DMS153 treated with DMSO at 0.1 percent for 48 hours (cell line): ENCODE measurements around the gene TSPAN4.

Experiments
- DNase-seq: peaks from one replicate; lab custom pipeline; 2025; ENCODE audit not compliant: unreplicated experiment; lab: John Stamatoyannopoulos, UW

The TSPAN4 gene

DNA sequence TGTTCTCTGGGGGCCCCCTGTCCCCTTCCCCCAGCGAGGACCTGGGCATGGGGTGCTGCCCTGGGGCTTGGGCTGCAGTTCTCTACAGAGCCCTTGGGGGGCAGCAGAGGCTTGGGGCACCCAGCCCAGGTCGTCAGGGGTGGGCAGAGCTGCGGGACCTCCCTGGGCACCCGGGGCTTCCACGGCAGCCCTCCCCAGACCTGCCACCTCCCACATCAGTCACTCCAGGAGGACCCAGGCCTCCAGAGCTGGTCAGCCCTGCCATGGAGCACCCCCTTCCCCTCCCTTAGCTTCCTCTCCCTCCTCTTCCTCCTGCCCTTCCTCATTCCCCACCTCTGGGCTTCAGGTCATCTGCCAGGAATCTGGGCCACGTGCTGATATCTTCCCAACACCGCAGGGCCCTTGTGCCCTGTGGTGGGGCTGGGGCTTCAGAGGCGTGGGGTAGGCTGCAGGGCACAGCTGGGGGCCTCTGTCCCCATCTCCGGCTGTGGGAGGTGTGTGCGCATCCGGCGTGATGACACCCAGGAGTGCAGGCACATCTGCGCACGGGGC, 5.8 kb downstream of the TSPAN4 start:
- DNase-seq: no peak

DNA sequence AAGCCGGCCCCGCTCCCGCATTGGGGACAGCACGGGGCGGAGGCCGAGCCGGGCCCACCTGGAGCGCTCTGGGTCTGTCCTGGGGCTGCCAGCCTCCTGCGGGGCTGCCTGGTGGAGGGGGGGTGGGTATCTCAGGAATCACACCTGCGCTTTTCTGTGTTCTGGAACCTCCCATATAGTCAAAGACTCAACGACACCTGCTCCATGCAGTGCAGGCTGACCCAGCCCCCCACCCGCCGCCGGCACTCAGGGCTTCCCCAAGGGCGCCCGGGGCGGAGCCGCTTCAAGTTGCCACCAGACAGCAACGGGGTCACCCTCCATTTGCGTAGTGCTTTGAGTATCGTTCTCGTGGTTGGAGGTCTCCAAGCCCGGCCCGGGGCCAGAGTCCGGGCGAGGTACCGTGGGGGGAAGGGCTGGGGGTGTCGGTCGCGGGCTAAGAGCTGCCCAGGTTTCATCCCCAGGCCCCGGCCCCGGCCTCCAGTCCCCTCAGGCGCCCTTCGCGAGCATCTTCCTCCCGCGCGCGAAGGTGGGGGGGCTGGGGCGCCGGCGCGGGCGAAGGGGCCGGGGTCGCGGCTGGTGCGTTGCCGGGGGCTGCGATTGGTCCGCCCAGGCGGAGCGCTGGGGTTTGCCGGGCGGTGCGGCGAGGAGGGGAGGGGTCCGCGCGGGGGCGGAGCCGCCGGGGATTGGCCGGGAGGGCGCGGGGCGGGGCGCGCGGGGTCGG, 6.6 kb downstream of the TSPAN4 start:
- no peak for DNase-seq

DNA sequence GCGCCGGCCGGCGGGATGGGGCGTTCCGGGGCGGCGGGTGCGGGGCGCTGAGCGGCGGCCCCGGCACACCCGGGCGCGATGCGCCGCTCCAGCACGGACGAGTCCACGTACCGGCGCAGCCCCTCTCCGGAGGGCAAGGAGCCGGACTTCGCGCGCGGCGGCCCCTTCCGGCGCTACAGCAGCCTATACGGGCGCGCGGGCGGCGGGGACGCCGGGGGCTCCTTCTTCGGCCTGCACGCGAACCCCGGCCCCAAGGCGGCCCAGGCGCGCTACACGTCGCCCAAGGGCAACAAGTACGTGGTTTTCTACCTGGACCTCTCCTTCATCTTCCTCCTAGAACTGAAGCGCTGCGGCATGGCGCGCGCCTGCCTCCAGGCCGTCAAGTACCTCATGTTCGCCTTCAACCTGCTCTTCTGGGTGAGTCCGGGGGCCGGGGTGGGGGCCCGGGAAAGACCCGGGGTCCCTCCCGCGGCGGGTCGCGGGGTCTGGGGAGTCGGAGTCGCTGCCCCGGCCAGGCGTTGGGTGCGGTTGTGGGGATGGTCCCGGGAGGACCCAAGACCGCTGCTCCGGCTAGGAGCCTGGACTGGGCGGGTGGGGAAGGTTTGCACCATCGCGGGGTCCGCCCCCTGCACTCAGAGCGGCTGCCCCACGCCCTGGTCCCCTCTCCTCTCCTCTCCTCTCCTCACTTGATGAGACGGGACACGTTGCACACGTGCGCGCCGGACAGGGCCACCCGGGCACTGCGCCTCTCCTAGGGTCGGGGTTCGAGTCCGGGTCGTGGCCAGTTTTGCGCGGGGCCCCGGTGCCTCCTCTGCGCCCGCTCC, 7.5 kb downstream of the TSPAN4 start:
- no peak for DNase-seq

DNA sequence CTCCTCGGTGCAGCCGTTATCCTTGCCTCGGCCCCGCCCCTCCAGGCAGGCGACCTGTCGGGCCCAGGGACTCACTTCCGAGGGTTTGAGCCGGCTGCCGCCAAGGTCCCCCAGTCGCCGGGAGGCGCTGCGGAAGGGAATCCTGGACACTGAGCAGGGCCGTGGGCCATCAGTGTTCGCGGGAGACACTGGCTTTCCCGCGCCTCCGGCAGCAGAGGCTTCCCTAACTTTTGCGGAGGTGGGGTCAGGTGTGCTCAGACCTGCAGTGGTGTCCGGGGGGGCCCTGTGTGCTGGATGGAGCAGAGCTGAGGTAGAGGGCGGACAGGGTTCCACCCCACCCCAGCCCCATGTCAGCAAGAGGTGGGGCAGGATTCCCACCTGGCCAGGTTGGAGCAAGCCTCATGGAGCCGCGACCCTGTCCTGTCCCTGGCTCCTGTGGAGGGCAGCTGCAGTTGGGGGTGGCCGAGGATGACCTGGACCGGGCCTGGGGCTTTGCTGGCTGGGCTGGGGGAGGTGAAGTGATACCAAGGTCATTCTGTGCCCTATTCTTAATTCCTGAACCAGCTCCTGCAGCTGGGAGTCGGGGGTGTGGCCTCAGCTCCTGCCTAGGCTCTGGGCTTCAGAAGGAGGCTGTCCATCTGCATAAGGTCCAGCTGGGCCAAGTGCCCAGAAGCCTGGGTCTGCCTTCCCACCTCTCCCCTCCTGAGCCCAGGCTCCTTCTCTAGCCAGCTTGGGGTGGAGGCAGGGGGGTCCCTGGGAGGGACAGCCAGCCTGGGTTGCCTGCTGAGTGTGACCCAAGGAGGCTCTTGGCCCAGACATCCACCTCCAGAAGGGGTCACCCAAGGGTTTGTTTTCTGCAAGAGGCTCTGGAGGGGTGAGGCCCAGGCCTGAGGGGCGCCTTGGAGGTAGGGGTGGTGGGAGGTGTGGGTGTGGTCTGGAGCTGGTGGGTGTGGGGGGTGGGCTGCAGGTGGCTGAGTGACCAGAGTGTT, 8.4 kb downstream of the TSPAN4 start:
- DNase-seq: no peak

DNA sequence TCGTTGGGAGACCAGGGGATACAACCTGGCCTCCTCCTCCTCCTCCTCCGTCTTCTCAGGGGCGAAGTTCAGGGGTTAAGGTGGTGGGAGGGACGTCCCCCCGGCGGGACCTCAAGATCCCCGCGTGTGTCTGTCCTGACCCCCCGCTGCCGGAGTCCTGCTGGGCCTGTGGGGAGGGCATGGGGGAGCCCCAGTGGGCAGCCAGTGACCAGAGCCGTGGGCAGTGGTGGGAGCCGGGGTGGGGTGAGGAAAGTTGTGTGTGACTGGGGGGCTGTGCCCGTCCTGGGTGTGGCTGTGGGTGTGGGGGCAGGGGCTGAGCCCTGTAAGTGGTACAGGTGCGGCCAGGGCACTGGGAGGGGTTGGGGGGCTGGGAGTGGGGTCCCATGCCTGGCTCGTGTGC, 10.1 kb downstream of the TSPAN4 start:
- DNase-seq: no peak

DNA sequence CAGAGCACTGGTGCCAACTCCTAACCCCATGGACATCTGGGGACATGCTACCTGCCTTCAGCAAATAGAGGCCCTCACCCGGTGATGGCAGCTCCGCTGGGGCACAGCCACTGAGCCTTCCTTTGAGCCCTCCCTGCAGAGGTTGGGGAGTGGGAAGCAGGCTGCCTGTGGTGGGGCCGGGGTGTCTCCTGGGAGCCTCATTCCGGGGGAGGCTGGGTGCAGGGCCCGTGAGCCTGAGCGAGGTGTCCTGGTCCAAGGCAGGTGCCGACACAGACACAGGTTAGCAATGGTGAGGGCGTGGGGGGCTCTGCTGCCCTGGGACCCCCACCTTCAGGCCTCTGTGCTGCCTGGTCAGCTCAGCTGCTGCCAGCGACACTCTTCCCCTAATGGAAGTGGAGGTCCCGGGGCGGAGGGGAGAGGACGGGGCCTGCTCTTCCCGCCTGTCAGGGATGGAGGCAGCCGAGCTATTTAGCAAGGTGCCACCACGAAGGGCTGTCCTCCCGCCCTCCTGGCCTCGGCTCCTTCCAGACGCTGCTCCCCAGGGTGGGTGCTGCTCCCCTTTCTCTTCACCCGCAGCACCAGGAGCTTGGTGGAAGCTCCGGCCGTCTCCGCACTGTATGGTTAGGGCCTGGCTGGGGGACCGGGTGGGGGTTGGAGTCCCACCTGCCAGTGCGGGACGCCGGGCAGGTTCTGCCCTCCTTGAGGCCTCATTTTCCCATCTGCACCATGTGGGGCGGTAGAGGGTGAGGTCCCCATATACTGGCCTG, 11.2 kb downstream of the TSPAN4 start:
- DNase-seq: no peak

DNA sequence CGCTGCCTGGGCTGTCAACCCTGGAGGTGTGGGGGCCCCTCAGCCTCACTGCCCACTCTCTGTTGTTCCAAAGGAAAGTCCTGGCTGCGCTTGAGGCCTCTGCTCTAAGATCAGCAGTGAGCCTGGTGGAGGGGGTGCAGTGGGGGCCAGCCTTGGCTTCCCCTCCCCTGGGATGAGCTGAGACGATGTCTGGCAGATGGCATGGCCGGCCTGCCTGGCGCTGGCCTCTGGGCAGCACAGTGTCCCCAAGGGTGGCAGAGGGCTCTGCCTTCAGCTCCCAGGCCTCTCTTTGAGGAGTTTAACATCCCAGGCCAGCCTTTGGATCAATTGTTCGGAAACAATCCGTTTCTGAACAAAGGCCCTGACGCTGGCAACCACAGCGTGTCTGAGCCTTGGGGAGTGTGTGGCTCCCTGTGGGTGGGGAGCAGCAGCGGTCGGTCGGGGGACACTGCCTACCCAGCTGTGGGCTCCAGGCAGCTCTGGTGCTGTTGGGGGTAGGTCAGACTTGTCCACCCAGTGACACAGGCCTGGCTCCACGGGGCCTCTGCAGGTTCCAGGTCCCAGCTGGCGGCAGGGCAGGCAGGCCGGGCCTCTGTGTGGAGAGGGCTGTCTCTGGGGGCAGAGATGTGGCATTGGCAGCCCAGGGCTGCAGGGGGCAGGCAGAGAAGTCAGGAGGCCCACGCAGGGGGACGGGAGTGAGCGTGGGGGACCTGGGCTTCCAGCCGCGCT, 12.1 kb downstream of the TSPAN4 start:
- no peak for DNase-seq

DNA sequence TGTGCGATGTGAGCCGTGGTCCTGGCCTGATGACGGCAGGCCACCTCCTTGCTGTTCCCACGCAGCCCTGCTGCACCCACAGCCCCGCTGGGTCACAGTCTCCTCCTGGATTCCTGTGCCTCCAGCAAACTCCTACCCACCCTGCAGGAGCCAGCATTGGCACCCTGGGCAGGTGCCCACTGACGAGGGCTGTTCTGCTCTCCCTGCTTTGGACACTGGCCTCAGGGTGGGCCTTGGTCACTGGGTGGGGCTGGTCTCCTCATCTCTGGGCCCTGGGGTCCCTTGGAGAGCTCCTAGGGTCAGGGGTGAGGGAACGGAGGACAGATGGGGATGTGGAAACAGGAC, 12.7 kb downstream of the TSPAN4 start:
- no peak for DNase-seq

DNA sequence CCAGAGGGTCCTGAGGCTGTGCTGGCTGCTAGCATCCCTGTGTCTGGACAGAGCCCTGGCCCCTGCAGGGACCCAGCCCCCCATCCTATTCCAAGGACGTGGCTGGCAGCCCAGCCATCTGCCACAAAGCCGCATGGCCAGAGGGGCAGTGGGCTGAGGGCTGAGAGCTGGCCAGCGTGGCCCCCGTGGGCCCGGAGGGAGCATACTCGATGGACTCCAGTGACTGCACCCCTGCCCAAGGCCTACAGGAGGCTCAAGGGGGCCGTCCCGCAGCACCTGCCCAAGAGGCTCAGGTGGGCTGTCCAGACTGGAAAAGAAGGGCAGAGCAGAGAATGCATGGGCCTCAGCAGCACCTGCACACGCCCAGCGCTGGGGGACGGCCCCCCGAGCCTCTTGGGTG, 13.1 kb downstream of the TSPAN4 start:
- DNase-seq: no peak

DNA sequence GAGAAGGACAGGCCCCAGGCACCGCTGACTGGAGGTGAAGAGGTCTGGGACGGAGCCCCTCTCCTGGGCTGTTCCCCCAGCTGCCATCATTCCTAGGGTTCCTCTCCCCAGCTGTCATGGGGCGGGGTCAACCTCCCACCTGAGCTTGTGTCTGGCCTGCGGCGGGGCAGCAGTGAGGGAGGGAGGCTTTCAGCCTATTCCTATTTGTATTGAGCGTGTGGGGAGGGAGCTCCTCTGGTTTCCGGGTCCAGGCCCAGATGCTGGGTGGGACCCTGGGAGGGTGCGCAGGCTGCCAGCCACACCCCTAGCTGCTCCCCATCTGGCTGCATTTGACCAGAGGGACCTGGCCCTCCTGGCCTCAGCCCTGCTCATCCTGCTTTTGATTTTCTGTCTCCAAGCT, 13.7 kb downstream of the TSPAN4 start:
- no peak for DNase-seq

DNA sequence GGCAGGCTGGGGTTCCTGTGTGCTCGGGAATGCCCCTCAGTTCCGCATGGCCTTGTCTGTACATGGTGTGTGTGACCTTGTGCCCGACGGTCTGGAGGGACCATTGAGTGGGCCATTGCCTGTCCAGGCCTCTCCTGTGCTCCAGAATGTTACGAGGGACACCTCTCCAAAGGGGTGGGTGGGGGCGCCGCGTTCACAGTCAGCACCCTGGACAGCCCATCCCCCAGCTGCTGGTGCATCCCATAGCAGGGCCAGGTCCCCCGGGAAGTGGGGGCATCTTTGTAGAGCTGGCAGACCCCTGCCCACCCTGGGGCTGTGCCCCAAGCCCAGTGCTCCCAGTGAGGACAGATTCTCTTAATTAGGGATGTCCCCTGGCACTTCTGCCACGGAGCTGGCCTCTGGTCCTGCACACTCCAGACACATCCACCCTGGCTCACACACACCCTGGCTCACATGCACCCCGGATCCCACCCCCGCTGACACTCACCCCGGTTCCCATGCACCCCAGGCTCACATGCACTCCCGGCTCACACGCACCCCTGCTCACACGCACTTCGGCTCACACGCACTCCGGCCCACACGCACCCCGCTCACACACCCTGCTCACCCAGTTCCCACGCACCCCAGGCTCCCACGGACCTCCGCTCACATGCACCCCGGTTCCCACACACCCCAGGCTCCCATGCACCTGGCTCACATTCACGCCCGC, 15.6 kb downstream of the TSPAN4 start:
- no peak for DNase-seq

DNA sequence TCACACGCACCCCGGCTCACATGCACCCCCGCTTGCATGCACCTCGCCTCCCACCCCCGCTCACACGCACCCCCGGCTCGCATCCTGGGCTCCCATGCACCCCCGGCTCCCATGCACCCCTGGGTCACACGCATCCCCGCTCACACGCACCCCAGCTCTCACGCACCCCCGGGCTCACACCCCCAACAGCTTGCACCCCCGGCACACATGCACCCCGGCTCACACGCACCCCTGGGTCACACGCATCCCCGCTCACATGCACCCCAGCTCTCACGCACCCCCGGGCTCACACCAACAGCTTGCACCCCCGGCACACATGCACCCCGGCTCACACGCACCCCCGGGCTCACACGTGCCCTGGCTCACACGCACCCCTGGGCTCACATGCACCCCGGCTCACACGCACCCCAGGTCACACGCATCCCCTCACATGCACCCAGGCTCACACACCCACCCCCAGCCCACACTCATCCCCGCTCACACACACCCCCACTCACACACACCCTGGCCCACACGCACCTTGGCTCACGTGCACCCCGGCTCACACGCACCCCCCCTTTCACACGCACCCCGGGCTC, 16.2 kb downstream of the TSPAN4 start:
- DNase-seq: no peak

DNA sequence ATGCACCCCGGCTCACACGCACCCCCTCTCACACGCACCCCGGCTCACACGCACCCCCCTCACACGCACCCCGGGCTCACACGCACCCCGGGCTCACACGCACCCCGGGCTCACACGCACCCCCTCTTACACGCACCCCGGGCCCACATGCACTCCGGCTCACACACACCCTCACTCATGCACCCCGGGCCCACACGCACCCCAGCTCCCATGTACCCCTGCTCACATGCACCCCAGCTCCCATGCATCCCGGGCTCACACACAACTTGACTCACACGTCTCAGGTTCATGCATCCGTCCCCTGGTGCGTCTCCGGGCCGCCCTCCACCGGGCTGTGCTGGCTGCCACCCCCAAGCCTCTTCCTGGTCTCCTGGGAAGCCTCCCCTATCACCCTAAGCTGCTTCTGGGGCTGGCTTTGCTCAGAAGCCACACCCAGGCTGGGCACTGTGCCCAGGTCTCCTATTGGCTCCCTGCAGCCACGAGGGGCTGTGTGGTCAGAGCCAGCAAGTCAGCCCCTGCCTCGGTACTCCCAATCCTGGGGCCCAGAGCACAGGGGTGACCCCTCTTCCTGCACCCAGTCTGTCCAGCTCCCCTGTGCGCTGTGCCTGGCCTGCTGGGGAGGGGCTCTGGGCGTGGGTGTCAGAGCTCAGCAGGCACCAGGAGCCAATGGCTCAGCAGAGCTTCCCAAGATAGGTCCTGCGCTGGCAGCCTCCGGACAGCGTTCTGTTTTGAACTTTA, 16.9 kb downstream of the TSPAN4 start:
- DNase-seq: peak; percentile 40

DNA sequence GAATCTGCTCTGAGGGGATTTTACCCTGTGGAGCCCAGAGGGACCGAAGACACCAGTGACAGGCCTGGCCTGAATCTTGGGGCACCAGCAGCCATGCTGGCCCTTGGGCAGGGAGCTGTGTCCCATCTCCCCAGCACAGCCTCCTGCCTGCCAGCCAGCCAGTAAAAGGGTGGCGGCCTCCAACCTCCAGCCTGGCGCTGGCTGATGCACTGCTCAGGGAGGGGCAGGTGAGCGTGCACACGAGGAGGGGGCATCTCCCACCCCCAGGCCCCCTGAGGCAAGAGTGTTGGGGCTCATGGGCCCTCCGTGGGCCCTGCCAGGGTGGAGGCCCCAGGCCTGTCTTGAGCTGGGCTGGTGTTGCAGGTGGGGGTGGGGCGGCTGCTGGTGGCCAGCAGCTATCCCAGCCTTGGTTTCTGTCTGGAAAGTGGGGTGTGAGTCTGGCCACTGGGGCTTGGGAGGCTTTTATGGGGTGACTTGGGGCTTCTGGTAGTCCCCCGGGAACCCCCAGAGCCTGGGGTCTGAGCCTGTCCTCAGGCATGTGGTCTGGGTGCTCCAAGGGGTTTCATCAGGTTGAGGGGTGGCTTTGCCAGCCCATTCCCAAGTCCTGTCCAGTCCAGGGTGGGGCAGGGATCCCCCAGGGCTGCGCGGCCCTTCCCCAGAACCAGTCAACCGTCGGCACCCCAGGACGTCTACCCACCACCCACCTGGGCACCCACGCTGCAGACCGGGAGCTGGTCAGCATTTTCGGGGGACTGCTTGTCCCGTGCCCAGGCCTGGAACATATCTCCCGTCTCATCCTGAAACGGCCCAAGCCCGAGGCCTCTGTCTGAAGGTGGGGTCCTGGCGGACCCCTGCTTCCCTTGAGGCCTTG, 17.8 kb downstream of the TSPAN4 start:
- DNase-seq: no peak

DNA sequence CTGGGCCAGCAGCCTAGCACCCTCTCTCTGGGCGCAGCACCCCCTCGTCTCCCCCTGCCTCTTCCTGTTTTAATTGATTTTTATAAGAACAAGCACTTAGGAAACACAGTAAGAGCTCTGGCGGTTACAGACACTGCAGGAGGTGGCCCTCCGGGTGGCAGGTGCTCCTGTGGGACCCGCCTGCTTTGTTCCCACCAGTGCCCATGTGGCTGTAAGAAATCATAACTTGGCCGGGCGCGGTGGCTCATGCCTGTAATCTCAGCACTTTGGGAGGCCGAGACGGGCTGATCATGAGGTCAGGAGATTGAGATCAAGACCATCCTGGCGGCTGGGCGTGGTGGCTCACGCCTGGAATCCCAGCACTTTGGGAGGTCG, 18.4 kb downstream of the TSPAN4 start:
- DNase-seq: no peak

DNA sequence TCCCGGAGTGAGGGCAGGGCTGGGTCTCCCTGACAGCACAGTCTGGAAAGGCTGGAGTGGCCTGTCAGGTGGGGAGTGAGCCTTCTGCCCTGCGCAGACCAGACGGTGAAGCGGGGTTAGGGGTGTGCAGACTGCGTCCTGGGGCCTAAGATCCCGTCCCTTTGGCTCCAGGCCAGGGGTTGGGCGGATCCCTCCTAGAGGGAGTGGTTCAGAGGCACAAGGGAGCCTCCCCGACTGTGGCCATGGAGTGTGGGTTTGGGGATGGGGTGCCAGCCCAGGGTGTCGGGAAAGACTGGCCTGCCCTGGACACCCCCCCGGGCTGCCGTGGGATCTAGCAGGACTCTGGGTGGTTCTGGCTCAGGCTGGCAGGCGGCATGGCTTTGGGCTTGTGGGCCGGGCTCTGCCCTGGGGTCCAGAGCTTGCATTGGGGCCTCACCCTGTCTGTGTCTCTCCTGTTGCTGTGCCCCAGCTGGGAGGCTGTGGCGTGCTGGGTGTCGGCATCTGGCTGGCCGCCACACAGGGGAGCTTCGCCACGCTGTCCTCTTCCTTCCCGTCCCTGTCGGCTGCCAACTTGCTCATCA, 19.5 kb downstream of the TSPAN4 start:
- DNase-seq: no peak

DNA sequence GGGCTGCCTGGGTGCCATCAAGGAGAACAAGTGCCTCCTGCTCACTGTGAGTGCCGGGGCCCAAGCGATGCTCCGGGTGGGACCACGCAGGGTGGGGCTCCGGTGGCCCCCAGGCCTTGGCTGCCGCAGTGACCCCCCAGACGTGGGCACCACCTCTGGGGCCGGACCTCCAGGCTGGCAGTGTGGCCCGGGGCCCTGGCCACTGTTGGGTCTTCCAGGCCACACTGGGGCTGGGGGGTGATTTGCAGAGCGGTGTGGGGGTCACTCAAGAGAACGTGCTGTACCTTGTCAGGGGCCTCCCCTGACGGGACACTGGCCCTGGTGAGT, 20.0 kb downstream of the TSPAN4 start:
- DNase-seq: no peak
